Smooth muscle cell (in vitro differentiated cells): Measurements from ENCODE around the gene VOPP1. TPM values are rescaled to one million over a fixed set of nuclear protein-coding genes. Genes with fewer than 3 reads are reported as not detected.

Experiments used
- DNase-seq: peaks from one replicate; lab custom pipeline; 2025; ENCODE audit not compliant: unreplicated experiment; lab: John Stamatoyannopoulos, UW
- H2AFZ ChIP-seq: fragments of 200-600 bp; sonication (generic); 2 replicates; pipeline ENCODE4 v1.6.0; 2016; ENCODE audit warnings: antibody characterized with exemption, low read depth, mild to moderate bottlenecking
- H3F3A ChIP-seq: fragments of 200-600 bp; sonication (generic); 2 replicates; pipeline ENCODE4 v1.6.0; 2017; ENCODE audit warnings: antibody characterized with exemption, low read depth
- H3K27ac ChIP-seq: fragments of 200-600 bp; sonication (generic); 2 replicates; pipeline ENCODE4 v1.5.1; 2016; ENCODE audit warnings: low read depth, mild to moderate bottlenecking
- H3K27me3 ChIP-seq: fragments of 200-600 bp; sonication (generic); 2 replicates; pipeline ENCODE4 v1.6.1; 2016; ENCODE audit warnings: low read depth, mild to moderate bottlenecking
- H3K36me3 ChIP-seq: fragments of 200-600 bp; sonication (generic); 2 replicates; pipeline ENCODE4 v1.5.1; 2016; ENCODE audit warnings: low read depth
- H3K4me1 ChIP-seq: fragments of 200-600 bp; sonication (generic); 2 replicates; pipeline ENCODE4 v1.5.1; 2016; ENCODE audit warnings: low read depth
- H3K4me2 ChIP-seq: fragments of 200-600 bp; sonication (generic); 2 replicates; pipeline ENCODE4 v1.6.0; 2016; ENCODE audit warnings: mild to moderate bottlenecking
- H3K4me3 ChIP-seq: fragments of 200-600 bp; sonication (generic); 2 replicates; pipeline ENCODE4 v1.5.1; 2016; ENCODE audit warnings: mild to moderate bottlenecking
- H3K79me2 ChIP-seq: fragments of 200-600 bp; sonication (generic); 2 replicates; pipeline ENCODE4 v1.6.0; 2016; ENCODE audit warnings: low read depth, mild to moderate bottlenecking
- H3K9ac ChIP-seq: fragments of 200-600 bp; sonication (generic); 2 replicates; pipeline ENCODE4 v1.6.0; 2016; ENCODE audit warnings: low read depth
- H3K9me3 ChIP-seq: fragments of 200-600 bp; sonication (generic); replicated peaks from 2 replicates; pipeline ENCODE4 v1.5.1; 2016; ENCODE audit warnings: low read depth
- H4K20me1 ChIP-seq: fragments of 200-600 bp; sonication (generic); 2 replicates; pipeline ENCODE4 v1.6.0; 2016; ENCODE audit warnings: low read depth
- CTCF ChIP-seq: fragments of 200-600 bp; sonication (generic); IDR thresholded peaks from 2 replicates; pipeline ENCODE4 v1.5.1; 2017; ENCODE audit warnings: borderline replicate concordance, mild to moderate bottlenecking, antibody characterized with exemption; ENCODE audit not compliant: insufficient read depth, poor library complexity, severe bottlenecking
- WGBS: methylation state at CpG from one replicate; pipeline ENCODE4 v1.1.7; 2016; ENCODE audit warnings: low lambda C conversion rate; 5-methylcytosine and 5-hydroxymethylcytosine counted together
- polyA plus RNA-seq: library from polyadenylated mRNA; unstranded; fragments of >200 nt; fragmentation: Nextera tagmentation; extraction: Ambion mirVana; gene quantifications from 2 replicates; pipeline ENCODE4 v1.2.1, GENCODE V29; 2016
- total RNA-seq: library from RNA; depleted of rRNA; stranded (reverse); fragments of >200 nt; gene quantifications from 2 replicates; pipeline ENCODE4 v1.2.3, GENCODE V29; 2014

VOPP1 gene
- total and polyA plus RNA-seq, 2 experiments from 2014 or later, result 18.3 to 26.6 TPM

GRCh38 chr7:55432506-55432905 lies 139.8 kb downstream of the VOPP1 start:
- no peak for TF ChIP-seq CTCF
- no peaks in the 10 kb centered on the region for H3K36me3 ChIP-seq

GRCh38 chr7:55431898-55432297 lies 140.4 kb downstream of the VOPP1 start:
- 33% methylated on average over 2 of the region's 2 CpGs for WGBS
- Histone ChIP-seq H3K4me3 (no peak overlapping the region), H3K36me3 (no peaks in the 10 kb centered on the region), H3K9ac (no peak overlapping the region), H3K27me3 (no peaks in the 10 kb centered on the region), H3K4me1 (no peaks in the 10 kb centered on the region), H3K9me3 (no peaks in the 10 kb centered on the region), H2AFZ (no peak overlapping the region), H3K79me2 (no peaks in the 10 kb centered on the region), H4K20me1 (no peaks in the 10 kb centered on the region), H3K27ac (no peak overlapping the region), H3F3A (no peaks in the 10 kb centered on the region), H3K4me2 (no peak overlapping the region)
- TF ChIP-seq CTCF, result no peak
- no peak for DNase-seq

More at GRCh38 chr7:55432506-55432905, 139.8 kb downstream of the VOPP1 start:
- Histone ChIP-seq H3F3A (no peaks in the 10 kb centered on the region), H3K27ac (no peak overlapping the region), H3K4me2 (no peak overlapping the region), H4K20me1 (no peaks in the 10 kb centered on the region), H2AFZ (no peak overlapping the region), H3K27me3 (no peaks in the 10 kb centered on the region), H3K4me1 (no peaks in the 10 kb centered on the region), H3K4me3 (no peak overlapping the region), H3K79me2 (no peaks in the 10 kb centered on the region), H3K9me3 (no peaks in the 10 kb centered on the region), H3K9ac (no peak overlapping the region)
- no peak for DNase-seq
- 91% methylated on average over 3 of the region's 3 CpGs for WGBS

GRCh38 chr7:55429835-55430499 lies 142.3 kb downstream of the VOPP1 start:
- no peaks in the 10 kb centered on the region for H3K9me3 ChIP-seq
- H3K4me2 ChIP-seq, result no peak overlapping the region
- no peaks in the 10 kb centered on the region for H3K36me3 ChIP-seq
- H3K27me3 ChIP-seq, result no peaks in the 10 kb centered on the region
- no peak overlapping the region for H2AFZ ChIP-seq
- no peaks in the 10 kb centered on the region for H3F3A ChIP-seq
- H3K27ac ChIP-seq, result no peak overlapping the region
- no peak for DNase-seq
- TF ChIP-seq CTCF, result no peak
- H3K4me3 ChIP-seq, result no peak overlapping the region
- H3K79me2 ChIP-seq, result no peaks in the 10 kb centered on the region
- WGBS, result 85% methylated on average over 11 of the region's 11 CpGs
- H3K9ac ChIP-seq, result no peak overlapping the region
- no peaks in the 10 kb centered on the region for H3K4me1 ChIP-seq
- no peaks in the 10 kb centered on the region for H4K20me1 ChIP-seq

- no peak overlapping the region for H2AFZ ChIP-seq
- H3K4me1 ChIP-seq, result peaks cover 7% of the 10 kb centered on the region
- no peaks in the 10 kb centered on the region for H3F3A ChIP-seq
- peaks cover 3% of the 10 kb centered on the region for H3K79me2 ChIP-seq
- no peak overlapping the region for H3K27ac ChIP-seq
- H3K27me3 ChIP-seq, result no peaks in the 10 kb centered on the region
- H3K36me3 ChIP-seq, result no peaks in the 10 kb centered on the region
- no peak overlapping the region for H3K9ac ChIP-seq
- H3K9me3 ChIP-seq, result no peaks in the 10 kb centered on the region
- no peak overlapping the region for H3K4me3 ChIP-seq
- no peak overlapping the region for H3K4me2 ChIP-seq
- WGBS, result 97% methylated on average over 11 of the region's 11 CpGs
- no peak for TF ChIP-seq CTCF
- no peak for DNase-seq
- no peaks in the 10 kb centered on the region for H4K20me1 ChIP-seq
Measured at GRCh38 chr7:55427800-55428199, 144.5 kb downstream of the VOPP1 start.
